ENCODE results near the gene SNCA. TPM values are rescaled to one million over a fixed set of nuclear protein-coding genes. Genes with fewer than 3 reads are reported as not detected.

Gene SNCA
- under 0.01 and 0.22 TPM in 2 replicates for total RNA-seq (2012; rRNA removed)

DNA sequence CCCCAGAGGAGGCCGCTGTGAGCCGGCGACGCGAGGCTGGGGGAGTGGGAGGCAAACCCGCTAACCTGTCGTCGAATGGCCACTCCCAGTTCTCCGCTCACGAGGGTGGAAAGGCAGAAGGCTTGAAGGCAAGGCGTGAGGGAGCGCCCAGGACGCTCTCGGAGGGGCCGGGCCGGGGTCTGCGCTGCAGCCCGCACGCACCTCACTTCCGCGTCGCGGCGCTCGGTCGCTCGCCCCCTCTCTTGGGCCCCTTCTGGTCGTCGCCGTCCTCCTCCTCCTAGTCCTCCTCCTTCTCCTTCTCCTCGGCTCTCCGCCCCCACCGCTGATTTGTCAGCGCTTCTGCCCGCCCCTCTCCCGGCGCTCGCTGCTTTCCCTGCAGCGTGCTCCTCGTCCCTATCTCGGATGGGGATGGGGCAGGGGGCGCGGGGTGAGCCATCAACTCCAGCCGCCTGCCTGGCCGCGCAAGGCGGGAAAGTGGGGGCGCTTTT lies at the start of gene SNCA:
Gene SNCA, minus strand, starts transcription at position 265 of the 488 bp plus-strand sequence. CDS start 1,494 bp downstream, outside the sequence.
- Histone ChIP-seq H3K4me2 (ENCODE audit: low read length) (peak within 1 kb of the TSS; percentile 76), H3K4me3 (ENCODE audit: low read length) (peak within 1 kb of the TSS; percentile 66), H3K9me3 (replicated peaks; ENCODE audit: low read length) (no peaks in the 10 kb centered on the region), H3K9ac (ENCODE audit: low read depth, low read length) (no peak within 1 kb of the TSS), H3K27me3 (ENCODE audit: control insufficient read depth, insufficient read depth, low read length) (peaks cover 58% of the 10 kb centered on the region), H3K36me3 (ENCODE audit: insufficient read depth, low read length) (no peaks in the 10 kb centered on the region), H3K4me1 (ENCODE audit: control insufficient read depth, insufficient read depth, low read length) (peaks cover 10% of the 10 kb centered on the region)

DNA sequence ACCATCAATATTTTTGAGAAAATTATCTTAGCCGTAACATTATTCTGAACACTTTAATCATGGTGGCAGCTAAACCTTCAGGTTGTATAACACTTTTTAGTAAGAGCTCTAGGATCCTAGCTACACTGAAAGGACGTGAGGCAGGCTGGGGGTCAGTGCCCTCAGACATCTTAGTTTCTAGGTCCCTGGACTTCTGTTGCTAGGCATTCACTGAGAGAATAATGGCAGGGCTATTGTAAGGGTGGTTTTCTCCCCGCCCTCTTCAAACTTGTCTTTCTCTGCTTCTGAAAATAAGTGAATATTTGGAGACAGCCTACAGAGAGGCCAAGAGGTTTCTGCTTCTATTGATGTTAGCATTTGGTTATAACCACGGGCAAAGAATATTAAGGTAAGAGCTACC lies 42.3 kb upstream of the SNCA start:
- Histone ChIP-seq H3K4me1 (ENCODE audit: control insufficient read depth, insufficient read depth, low read length) (no peaks in the 10 kb centered on the region), H3K36me3 (ENCODE audit: insufficient read depth, low read length) (no peaks in the 10 kb centered on the region), H3K27me3 (ENCODE audit: control insufficient read depth, insufficient read depth, low read length) (no peaks in the 10 kb centered on the region), H3K9ac (ENCODE audit: low read depth, low read length) (no peak overlapping the region), H3K9me3 (replicated peaks; ENCODE audit: low read length) (no peaks in the 10 kb centered on the region), H3K4me2 (ENCODE audit: low read length) (no peak overlapping the region), H3K4me3 (ENCODE audit: low read length) (no peak overlapping the region)

DNA sequence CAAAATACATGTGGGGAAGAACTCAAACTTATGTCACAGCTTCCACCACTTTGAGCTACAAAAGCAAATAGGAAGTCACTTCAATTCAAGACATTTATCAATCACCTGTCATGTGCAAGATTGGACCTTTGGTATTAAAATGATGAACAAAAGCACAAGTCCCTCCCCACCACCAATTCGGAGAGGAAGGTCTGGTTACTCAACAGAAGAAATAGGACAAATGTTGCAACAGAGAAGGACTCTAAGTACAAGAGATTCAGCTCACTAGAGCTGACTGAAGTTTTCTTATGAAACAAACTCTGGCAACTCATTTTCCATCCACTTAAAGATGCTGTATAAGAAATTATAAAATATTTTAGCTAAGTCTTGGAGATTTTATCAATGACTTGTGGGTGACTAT lies 41.6 kb upstream of the SNCA start:
- H3K9ac ChIP-seq (ENCODE audit: low read depth, low read length) = no peak overlapping the region
- H3K4me3 ChIP-seq (ENCODE audit: low read length) = no peak overlapping the region
- no peak overlapping the region for H3K4me2 ChIP-seq (ENCODE audit: low read length)
- H3K4me1 ChIP-seq (ENCODE audit: control insufficient read depth, insufficient read depth, low read length) = no peaks in the 10 kb centered on the region
- no peaks in the 10 kb centered on the region for H3K36me3 ChIP-seq (ENCODE audit: insufficient read depth, low read length)
- H3K9me3 ChIP-seq (replicated peaks; ENCODE audit: low read length) = no peaks in the 10 kb centered on the region
- H3K27me3 ChIP-seq (ENCODE audit: control insufficient read depth, insufficient read depth, low read length) = no peaks in the 10 kb centered on the region

DNA sequence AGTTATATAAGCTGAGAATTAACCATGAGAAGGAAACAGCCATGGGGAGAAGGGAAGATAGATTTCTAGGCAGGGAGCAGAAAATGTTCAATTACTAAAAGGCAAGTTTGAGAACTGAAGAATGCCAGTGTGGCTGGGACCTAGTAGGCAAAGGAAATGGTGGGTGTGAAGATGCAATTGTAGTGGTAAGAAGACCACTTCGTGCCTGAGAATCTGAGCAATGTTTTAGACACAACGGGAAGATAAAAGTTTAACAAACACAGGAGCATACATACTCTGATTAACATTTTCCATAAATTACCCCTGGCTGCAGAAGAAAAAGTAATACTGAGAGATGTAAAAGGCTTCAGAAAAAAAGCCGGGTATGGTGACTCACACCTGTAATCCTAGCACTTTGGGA lies 39.6 kb upstream of the SNCA start:
- no peak overlapping the region for H3K9ac ChIP-seq (ENCODE audit: low read depth, low read length)
- H3K27me3 ChIP-seq (ENCODE audit: control insufficient read depth, insufficient read depth, low read length) = no peaks in the 10 kb centered on the region
- H3K4me1 ChIP-seq (ENCODE audit: control insufficient read depth, insufficient read depth, low read length) = no peaks in the 10 kb centered on the region
- no peaks in the 10 kb centered on the region for H3K9me3 ChIP-seq (replicated peaks; ENCODE audit: low read length)
- H3K4me3 ChIP-seq (ENCODE audit: low read length) = no peak overlapping the region
- H3K36me3 ChIP-seq (ENCODE audit: insufficient read depth, low read length) = no peaks in the 10 kb centered on the region
- H3K4me2 ChIP-seq (ENCODE audit: low read length) = no peak overlapping the region

DNA sequence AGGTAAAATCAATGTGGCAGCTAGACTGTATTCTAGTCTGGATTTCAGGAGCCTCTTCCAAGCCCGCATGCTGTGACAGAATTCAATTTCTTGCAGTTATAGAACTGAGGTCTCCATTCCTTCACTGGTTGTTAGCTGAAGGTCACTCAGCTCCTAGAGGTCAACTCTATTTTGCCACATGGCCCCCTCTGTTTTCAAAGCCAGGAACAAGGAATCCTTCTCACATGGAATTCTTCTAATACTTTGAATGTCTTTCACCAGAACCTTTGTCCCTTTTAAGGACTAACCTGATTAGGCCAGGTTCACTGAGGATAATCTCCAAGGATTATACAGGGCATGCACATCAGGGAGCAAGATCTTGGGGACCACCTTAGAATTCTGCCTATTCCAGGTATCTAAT lies 34.2 kb upstream of the SNCA start:
- no peaks in the 10 kb centered on the region for H3K4me1 ChIP-seq (ENCODE audit: control insufficient read depth, insufficient read depth, low read length)
- no peak overlapping the region for H3K4me3 ChIP-seq (ENCODE audit: low read length)
- no peak overlapping the region for H3K4me2 ChIP-seq (ENCODE audit: low read length)
- no peaks in the 10 kb centered on the region for H3K9me3 ChIP-seq (replicated peaks; ENCODE audit: low read length)
- H3K9ac ChIP-seq (ENCODE audit: low read depth, low read length) = no peak overlapping the region
- no peaks in the 10 kb centered on the region for H3K36me3 ChIP-seq (ENCODE audit: insufficient read depth, low read length)
- H3K27me3 ChIP-seq (ENCODE audit: control insufficient read depth, insufficient read depth, low read length) = no peaks in the 10 kb centered on the region

DNA sequence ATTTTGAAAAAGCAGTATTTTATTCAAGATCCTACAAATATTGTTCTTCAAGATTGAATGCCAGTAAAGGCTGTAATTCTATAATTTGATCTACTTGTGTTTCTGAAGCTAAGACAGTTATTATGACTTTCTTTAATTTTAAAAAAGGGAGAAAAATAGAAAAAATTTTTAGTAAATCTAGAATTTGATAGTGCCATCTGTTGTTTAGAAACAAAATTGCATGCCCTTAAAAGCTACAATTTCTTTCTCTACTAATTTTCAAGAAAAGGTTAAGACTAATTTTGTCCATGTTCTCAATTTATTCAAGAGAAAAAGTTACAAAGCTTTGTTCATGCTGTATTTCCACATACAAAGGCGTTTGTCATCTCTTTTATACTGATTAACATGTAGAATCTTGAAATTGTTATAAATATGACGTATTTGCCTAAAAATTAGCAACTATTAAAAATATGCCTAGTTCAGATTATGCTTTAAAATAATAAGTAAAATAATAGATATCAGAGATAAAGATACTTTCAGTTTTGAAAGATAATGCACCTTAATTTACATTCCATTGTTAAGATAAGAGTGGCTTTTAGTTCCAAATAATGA lies 32.1 kb upstream of the SNCA start:
- Histone ChIP-seq H3K9ac (ENCODE audit: low read depth, low read length) (no peak overlapping the region), H3K4me3 (ENCODE audit: low read length) (no peak overlapping the region), H3K4me2 (ENCODE audit: low read length) (no peak overlapping the region), H3K36me3 (ENCODE audit: insufficient read depth, low read length) (no peaks in the 10 kb centered on the region), H3K4me1 (ENCODE audit: control insufficient read depth, insufficient read depth, low read length) (no peaks in the 10 kb centered on the region), H3K27me3 (ENCODE audit: control insufficient read depth, insufficient read depth, low read length) (no peaks in the 10 kb centered on the region), H3K9me3 (replicated peaks; ENCODE audit: low read length) (no peaks in the 10 kb centered on the region)

DNA sequence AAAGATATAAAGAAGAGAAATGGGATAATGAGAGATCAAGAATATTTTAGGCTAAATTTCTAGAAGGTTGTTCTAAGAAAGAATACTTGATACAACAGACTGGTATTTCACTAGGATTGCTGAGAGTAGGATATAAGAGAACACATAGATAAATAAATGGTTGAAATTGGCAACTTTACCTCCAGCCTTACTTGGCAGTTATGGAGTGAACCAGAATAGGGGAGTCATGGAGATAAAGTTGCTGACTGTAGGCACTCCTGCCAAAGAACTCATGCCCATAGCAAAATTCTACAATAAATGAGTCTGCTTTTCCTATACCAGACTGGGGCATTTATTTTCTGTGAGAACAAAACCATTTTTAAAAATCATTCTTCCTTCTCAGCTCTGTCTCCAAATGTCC lies 31.3 kb upstream of the SNCA start:
- Histone ChIP-seq H3K36me3 (ENCODE audit: insufficient read depth, low read length) (no peaks in the 10 kb centered on the region), H3K4me2 (ENCODE audit: low read length) (no peak overlapping the region), H3K9ac (ENCODE audit: low read depth, low read length) (no peak overlapping the region), H3K9me3 (replicated peaks; ENCODE audit: low read length) (no peaks in the 10 kb centered on the region), H3K4me3 (ENCODE audit: low read length) (no peak overlapping the region), H3K4me1 (ENCODE audit: control insufficient read depth, insufficient read depth, low read length) (no peaks in the 10 kb centered on the region), H3K27me3 (ENCODE audit: control insufficient read depth, insufficient read depth, low read length) (no peaks in the 10 kb centered on the region)

DNA sequence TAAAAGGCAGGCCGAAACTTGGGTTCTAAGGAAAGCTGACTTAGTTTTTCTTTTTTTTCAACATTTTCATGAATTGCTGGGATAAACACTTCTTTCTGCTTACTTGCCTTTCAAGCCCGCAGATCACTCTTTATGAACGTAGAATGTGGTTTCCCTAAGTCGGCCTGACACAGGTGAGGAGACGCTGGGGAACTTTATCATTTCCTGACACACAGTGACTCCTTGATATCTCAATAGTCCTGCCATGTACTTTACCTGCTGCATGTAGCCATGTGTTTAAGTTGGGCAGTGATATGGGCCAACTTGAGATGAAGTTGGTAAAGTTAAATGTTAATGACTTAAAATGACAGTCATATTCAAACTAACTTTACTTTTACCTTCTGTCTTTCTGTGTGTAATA lies 26.6 kb upstream of the SNCA start:
- no peak overlapping the region for H3K4me3 ChIP-seq (ENCODE audit: low read length)
- H3K9ac ChIP-seq (ENCODE audit: low read depth, low read length) = no peak overlapping the region
- H3K9me3 ChIP-seq (replicated peaks; ENCODE audit: low read length) = no peaks in the 10 kb centered on the region
- no peaks in the 10 kb centered on the region for H3K36me3 ChIP-seq (ENCODE audit: insufficient read depth, low read length)
- H3K27me3 ChIP-seq (ENCODE audit: control insufficient read depth, insufficient read depth, low read length) = peaks cover 4% of the 10 kb centered on the region
- H3K4me1 ChIP-seq (ENCODE audit: control insufficient read depth, insufficient read depth, low read length) = no peaks in the 10 kb centered on the region
- H3K4me2 ChIP-seq (ENCODE audit: low read length) = no peak overlapping the region

DNA sequence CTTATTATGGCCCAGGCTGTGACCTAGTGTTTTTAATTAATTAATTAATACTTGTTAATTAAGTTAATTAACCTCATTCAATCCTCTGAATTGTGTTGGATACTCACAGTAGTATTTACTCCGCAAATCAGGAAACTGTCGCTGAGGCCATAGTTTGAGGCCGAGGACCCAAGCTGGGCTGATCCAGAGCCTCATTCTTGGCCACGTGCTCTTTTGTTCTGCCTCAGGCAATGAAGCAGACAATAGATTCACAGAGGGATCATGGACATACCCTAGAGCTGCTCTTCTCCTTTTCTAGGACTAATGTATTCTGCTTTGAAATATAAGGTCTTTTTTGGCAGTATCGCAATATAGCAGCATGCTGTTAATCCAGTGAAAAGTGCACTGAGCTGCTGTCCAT lies 24.0 kb upstream of the SNCA start:
- Histone ChIP-seq H3K4me3 (ENCODE audit: low read length) (no peak overlapping the region), H3K9ac (ENCODE audit: low read depth, low read length) (no peak overlapping the region), H3K9me3 (replicated peaks; ENCODE audit: low read length) (no peaks in the 10 kb centered on the region), H3K36me3 (ENCODE audit: insufficient read depth, low read length) (no peaks in the 10 kb centered on the region), H3K4me2 (ENCODE audit: low read length) (no peak overlapping the region), H3K27me3 (ENCODE audit: control insufficient read depth, insufficient read depth, low read length) (peaks cover 4% of the 10 kb centered on the region), H3K4me1 (ENCODE audit: control insufficient read depth, insufficient read depth, low read length) (no peaks in the 10 kb centered on the region)

DNA sequence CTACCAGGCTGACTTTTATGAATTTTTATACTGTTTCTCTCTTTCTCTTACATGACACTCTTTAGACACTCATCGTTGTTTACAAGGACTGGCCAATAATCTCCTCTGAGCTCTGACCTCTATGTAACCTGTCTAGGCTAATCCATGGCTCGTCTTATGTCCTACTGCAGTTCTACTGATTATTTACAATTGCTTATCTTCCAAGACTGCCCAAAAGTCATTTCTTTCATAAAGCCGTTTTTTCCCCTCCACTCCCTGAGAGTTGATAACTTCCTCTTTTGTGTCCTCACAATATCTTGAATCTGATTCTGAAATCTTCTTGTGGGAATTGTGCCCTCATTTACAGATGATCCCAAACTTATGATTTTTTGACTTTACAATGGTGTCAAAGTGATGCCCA lies 18.3 kb upstream of the SNCA start:
- no peaks in the 10 kb centered on the region for H3K36me3 ChIP-seq (ENCODE audit: insufficient read depth, low read length)
- H3K4me3 ChIP-seq (ENCODE audit: low read length) = no peak overlapping the region
- no peak overlapping the region for H3K4me2 ChIP-seq (ENCODE audit: low read length)
- no peaks in the 10 kb centered on the region for H3K4me1 ChIP-seq (ENCODE audit: control insufficient read depth, insufficient read depth, low read length)
- no peaks in the 10 kb centered on the region for H3K9me3 ChIP-seq (replicated peaks; ENCODE audit: low read length)
- no peaks in the 10 kb centered on the region for H3K27me3 ChIP-seq (ENCODE audit: control insufficient read depth, insufficient read depth, low read length)
- H3K9ac ChIP-seq (ENCODE audit: low read depth, low read length) = no peak overlapping the region

DNA sequence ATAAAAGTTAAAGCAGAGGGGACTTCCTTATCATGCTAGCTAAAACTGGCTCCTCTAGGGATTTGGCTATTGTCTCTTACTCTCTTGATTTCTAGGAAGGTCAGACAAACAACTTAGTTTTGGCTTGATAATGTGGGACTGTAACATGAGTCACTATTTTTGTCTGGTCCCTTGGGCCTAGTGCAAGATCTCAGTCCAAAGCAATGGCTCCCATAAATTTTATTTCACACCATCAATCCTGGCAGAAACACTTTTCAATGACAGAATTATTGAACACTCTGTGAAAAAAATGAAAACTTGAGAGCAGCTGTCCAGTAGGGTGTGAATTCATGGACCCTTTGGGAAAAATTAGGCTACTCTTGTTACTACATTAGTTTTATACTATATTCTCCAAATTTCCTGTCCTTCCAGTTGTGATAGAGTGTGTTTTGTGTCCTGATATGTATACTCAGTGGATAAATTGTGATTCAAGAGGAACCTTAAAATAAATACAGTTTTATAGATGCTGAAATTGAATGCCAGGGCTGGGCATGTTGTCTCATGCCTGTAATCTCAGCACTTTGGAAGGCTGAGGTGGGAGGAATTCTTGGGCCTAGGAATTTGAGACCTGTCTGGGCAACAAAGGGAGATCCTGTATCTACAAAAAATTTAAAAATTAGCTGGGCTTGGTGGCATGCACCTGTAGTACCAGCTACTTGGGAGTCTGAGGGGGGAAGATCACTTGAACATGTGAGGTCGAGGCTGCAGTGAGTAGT lies 10.8 kb upstream of the SNCA start:
- no peak overlapping the region for H3K4me3 ChIP-seq (ENCODE audit: low read length)

DNA sequence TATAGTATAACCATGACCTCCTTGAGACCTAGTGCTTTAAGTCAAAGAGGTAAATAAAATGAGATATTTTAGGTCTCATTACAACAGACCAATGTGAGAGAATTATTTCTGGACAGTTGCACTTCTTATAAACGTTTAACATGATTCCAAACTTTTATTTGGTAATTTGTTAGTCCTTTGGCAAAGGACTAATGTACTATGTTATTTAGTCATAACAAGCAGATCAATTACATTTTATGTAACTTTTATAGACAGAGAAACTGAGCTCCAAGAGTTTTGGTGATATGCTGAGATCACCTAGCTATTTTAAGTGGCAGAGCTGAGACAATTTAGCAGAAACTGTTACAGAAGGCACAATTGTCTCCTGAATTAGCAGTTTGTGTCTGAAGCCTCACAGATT lies 2.6 kb upstream of the SNCA start:
- no peaks in the 10 kb centered on the region for H3K9me3 ChIP-seq (replicated peaks; ENCODE audit: low read length)
- no peak overlapping the region for H3K9ac ChIP-seq (ENCODE audit: low read depth, low read length)
- H3K4me1 ChIP-seq (ENCODE audit: control insufficient read depth, insufficient read depth, low read length) = peaks cover 10% of the 10 kb centered on the region
- H3K27me3 ChIP-seq (ENCODE audit: control insufficient read depth, insufficient read depth, low read length) = peaks cover 60% of the 10 kb centered on the region
- no peak overlapping the region for H3K4me3 ChIP-seq (ENCODE audit: low read length)
- H3K4me2 ChIP-seq (ENCODE audit: low read length) = no peak overlapping the region
- no peaks in the 10 kb centered on the region for H3K36me3 ChIP-seq (ENCODE audit: insufficient read depth, low read length)

More for the DNA sequence above, 10.8 kb upstream of the SNCA start:
- Histone ChIP-seq H3K9me3 (replicated peaks; ENCODE audit: low read length) (no peaks in the 10 kb centered on the region), H3K27me3 (ENCODE audit: control insufficient read depth, insufficient read depth, low read length) (peaks cover 5% of the 10 kb centered on the region), H3K9ac (ENCODE audit: low read depth, low read length) (no peak overlapping the region), H3K4me2 (ENCODE audit: low read length) (no peak overlapping the region), H3K4me1 (ENCODE audit: control insufficient read depth, insufficient read depth, low read length) (no peaks in the 10 kb centered on the region), H3K36me3 (ENCODE audit: insufficient read depth, low read length) (no peaks in the 10 kb centered on the region)

Data from skeletal muscle satellite cell (primary cell).